Measurements from ENCODE around the gene AKAP8.

DNA sequence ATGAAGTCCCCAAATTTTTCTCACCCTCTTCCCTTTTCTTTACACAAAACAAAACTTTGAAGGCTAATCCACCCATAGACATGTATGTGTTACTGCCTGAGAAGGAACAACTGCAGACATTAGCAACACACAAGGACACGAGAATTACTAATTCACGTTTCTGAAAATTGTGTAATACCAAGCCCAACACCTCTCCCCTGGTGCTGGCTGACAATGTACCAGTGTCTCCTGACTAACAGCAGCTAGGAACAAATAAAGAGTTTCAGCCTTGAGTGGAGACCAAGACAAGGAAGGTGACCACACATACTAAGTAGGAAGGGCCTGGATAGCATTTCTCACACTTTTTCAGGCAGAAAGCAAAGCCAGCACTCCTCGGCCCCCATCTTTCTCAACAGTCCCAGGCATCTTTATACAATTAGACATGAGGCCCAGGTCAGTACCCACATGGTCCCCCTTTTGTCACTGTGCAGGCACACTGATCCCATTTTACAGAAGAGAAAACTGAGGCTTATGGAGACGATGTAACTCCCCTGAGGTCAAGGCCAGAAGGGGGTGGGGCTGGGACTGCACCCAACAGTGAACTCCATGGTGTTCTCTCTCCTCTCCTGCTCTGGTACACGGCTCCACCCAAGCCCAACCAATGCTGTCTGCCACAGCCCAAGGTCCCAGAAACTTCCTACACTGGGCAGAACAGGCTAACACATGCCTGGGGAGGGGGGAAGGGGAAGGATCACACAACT, 55.9 kb downstream of the AKAP8 start:
- TF ChIP-seq, protein P1, sequence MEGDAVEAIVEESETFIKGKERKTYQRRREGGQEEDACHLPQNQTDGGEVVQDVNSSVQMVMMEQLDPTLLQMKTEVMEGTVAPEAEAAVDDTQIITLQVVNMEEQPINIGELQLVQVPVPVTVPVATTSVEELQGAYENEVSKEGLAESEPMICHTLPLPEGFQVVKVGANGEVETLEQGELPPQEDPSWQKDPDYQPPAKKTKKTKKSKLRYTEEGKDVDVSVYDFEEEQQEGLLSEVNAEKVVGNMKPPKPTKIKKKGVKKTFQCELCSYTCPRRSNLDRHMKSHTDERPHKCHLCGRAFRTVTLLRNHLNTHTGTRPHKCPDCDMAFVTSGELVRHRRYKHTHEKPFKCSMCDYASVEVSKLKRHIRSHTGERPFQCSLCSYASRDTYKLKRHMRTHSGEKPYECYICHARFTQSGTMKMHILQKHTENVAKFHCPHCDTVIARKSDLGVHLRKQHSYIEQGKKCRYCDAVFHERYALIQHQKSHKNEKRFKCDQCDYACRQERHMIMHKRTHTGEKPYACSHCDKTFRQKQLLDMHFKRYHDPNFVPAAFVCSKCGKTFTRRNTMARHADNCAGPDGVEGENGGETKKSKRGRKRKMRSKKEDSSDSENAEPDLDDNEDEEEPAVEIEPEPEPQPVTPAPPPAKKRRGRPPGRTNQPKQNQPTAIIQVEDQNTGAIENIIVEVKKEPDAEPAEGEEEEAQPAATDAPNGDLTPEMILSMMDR (IDR thresholded peaks at IDR 0.05): no peak
- no peak for TF ChIP-seq POLR2A (IDR thresholded peaks at IDR 0.05)

All from esophagus squamous epithelium (tissue), 4 donors.